COLO829 (cell line): ENCODE data around the gene PITPNC1.

ENCODE experiments used
- DNase-seq: peaks from one replicate; pipeline ENCODE4 v3.0.0; 2012; ENCODE audit warnings: low spot score

Gene PITPNC1

DNA sequence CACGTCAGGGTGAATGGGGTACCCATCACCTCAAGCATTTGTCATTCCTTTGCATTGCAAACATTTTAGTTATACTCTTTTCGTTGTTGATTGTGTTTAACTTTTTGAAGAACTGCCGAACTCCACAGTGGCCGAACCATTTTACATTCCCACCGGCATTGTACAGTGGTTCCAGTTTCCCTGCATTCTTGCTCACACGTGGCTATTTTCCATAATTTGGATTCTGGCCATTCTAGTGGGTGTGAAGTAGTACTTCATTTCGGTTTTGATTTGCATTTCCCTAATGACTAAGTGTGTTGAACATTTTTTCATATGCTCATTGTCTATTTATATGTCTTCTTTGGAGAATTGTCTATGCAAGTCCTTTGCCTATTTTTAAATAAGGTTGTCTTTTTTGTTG lies 353.6 kb downstream of the PITPNC1 start:
- no peak for DNase-seq

- DNase-seq = no peak
These were observed 356.4 kb downstream of the PITPNC1 start for GRCh38 chr17:67733449-67733848.

- DNase-seq = no peak
These were observed 360.1 kb downstream of the PITPNC1 start for GRCh38 chr17:67737145-67737544.

DNA sequence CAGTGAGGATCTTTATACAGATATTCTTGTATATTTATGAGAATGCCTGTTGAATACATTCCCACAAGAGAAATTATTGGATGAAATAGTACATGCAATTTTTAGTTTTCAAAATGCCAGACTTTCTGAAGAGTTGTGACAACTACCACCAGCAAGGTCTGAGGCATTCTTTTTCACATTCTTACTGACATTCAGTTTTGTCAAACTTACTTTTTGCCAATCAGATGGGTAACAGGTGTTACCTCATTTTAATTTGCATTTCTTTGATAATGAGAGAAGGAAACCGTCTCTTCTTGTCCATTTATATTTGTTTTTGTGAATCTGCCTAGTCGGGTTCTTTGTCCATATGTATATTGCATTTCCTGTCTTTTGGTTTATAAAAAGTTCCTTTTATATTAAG lies 364.9 kb downstream of the PITPNC1 start:
- DNase-seq = no peak
